GM21423 (cell line): ENCODE data around the gene ADGB.
A peak's percentile ranks its signal among the peaks of the same experiment; 100 is the strongest.
"Not testable (repeated sequence)": the region's sequence is repeated elsewhere in the genome, so short reads cannot be mapped to it uniquely, and the experiment has no call there.

ENCODE experiments used
- ATAC-seq: cut with Tn5 transposase; IDR thresholded peaks from one replicate; pipeline ENCODE4 v1.9.1; 2021; ENCODE audit warnings: mild to moderate bottlenecking, moderate library complexity; ENCODE audit not compliant: unreplicated experiment

Gene ADGB

DNA sequence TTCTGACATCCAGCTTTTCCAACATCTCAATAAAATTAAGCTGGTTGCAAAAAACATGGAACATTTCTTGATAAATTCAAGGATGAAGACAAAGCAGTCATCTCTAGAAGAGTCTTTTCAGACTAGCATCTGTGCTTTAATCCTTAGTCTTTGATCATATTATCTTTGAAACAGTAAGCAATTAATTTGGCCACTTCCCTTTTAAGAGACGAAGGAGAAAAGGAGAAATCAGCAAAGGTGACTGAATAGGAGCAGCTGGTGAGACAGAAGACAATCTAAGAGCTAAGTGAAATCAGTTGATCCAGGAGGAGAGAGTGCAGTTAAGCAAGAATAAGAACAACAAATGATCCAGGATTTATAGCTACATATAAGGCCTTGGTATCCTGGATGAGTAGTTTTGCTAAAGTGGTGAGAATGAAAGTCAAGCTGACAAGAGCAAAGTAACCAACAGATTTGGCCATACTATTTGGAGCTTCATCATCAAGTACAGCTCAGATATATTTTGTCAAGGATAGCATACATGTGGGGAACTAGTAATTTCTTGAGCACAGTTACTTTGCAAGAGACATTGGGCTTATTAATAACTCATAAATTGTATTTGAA is 215.5 kb downstream of the ADGB start:
- no peak for ATAC-seq

DNA sequence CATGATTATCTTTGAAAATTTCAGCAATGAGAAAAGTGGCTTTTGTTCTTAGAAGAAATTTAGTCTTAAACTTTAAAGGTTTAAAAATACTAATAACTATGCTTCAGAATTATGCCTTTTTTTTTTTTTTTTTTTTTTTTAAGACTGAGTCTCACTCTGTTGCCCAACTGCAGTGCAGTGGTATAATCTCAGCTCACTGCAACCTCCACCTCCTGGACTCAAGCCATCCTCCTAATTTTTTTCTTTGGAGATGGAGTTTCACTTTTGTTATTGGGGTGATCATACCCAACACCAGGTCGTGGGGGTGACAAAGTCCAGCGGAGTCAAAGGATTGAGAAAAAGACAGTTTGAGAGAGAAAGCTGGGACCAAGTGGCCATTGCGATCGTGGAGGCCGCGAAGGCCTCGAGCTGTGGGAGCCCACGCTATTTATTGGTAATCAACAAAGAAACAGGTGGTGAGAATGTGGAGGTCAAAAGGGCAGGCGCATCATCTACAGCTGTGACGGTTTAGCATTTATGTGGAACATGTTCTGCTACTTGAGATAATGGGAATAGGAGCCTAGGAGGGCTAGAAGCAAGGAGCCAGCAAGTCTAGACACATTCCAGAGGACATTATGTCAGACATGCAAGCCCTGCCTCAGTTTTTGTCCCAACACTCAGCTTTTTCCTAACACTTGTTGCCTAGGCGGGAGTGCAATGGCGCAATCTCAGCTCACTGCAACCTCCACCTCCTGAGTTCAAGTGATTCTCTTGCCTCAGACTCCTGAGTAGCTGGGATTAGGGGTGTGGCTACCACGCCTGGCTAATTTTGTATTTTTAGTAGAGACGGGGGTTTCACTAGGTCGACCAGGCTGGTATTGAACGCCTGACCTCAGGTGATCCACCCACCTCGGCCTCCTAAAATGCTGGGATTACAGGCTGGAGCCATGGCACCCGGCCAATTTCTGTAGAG is 217.0 kb downstream of the ADGB start:
- not testable (repeated sequence) for ATAC-seq

DNA sequence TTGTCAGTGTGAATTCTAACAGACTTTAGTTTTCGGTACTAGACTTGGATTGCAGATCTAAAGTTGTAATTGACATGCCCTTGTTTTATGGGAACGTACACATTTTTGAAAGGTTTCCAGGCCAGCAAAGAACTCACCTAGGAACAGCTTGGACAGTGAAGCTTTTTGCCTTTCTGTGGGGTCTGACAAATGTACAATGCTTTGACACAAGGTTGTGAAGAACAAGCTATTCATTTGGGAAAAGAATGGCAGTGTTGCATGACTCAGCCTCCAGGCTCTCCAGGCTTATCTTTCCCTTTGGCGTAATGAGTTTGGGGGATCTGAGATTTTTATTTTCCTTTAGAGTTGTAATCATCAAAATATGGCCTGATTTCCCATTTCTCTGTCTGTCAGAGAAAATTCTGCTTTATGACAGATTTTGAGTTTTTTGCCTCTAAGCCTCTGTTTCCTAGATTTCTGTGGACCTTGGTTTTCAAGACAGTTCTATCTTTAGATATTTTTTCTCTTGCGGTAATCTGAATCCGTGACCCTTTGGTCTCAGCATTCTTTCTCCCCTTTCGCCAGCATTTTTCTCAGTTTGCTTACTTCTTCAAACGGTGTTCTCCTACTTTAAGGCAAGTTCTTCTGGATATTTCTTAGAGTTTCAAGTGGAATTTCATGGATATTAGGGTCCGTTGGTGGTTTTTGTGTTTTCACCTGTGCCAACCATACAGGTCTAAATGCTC is 221.0 kb downstream of the ADGB start:
- no peak for ATAC-seq

DNA sequence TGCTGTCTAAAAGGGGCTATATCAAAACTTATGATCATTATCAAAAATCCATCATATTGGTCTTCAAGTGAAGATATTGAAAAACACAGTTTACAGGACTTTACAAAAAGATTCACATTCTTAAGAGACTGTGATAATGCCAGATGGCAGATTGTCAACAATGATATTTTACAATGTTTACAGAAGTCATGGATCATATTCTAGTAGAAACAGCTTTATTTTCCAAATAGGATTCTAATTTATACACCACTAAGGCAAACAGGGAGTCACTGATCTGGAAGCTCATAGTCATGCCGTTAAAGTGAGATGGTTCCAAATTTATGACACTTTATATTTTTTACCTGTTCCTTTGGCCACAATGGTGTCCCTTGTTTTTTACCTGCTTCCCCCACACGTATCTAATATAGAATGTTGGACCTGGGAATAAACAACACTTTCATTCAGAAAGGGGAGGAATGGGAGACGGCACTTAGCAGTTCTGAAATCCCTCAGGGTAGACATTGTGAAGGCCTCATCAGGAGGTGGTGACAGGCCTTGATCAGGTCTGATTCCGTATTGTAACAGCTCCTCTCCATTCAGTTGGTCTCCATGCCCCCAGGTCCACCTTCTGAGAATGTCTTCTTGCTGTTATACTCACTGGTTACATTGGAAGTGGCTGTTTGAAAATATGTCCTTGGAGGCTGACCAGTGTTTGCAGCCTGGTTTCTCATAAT is 228.6 kb downstream of the ADGB start:
- no peak for ATAC-seq

DNA sequence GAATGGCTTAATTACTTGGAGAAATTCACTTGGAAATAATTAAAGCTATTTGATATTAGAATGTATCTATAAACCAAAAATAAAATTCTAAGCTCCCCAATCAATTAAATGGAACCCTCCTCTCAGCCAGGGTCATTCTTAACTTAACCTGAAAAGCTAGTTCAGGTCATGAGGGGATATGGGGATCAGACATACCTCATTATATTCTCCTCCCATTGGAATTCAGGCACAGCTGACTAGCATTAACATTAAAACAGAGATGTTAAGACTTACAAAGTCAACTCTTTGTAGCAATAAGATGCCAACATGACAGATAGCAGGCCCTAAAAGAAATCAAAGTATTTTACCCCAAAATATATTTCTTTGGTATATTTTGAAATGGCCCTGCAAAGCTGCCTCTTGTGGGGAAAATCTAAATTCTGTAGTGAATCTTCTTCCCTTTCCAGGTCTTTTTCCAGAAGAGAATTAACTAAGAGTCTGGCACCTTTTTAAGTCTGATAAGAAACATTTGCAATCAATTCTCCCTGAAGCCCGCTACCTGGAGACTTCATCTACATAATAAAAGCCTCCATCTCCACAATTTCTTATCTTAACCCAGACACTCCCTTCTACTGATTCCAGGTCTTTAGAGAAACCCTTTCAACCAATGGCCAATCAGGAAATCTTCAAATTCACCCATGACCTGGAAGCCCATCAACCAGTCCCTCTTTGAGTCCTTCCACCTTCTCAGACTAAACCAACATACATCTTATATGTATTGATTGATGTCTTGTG is 231.2 kb downstream of the ADGB start:
- no peak for ATAC-seq

DNA sequence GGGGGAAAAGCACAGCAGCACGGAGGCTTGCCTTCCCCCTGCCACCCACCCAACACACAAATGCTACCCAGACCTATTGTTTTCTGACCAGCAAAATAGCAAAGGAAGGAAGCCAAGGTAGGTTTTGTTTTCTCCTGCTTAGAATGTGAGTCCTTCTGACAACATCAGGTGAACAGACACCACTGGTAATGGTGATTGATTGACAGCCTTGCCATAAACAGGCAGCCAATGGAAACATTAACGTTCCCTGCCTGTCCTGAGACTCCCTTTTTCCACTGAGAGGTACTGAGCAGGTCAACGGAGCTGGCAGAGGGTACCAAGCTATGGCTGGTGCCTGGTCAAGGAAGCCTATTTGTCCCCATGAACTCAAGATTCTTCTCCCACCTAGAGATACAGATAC is 234.4 kb downstream of the ADGB start:
- ATAC-seq: no peak

DNA sequence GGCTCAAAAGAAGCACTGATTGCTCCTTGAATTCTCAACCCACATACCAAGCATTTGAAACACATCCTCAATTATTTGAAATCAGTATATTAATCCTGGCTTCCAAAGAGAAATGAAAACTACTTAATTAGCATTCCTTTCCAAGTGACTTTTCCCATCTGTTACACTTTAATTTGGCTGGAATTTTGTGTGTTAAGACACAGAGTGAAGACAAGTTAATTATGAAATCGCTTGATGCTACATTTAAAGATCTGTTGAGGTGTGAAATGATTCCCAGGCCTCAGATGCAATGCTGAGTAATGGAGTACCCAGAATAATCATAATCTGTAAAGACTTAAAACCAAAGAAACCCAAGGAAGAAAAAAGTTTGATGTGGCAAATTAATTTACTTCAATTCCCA is 241.4 kb downstream of the ADGB start:
- no peak for ATAC-seq

DNA sequence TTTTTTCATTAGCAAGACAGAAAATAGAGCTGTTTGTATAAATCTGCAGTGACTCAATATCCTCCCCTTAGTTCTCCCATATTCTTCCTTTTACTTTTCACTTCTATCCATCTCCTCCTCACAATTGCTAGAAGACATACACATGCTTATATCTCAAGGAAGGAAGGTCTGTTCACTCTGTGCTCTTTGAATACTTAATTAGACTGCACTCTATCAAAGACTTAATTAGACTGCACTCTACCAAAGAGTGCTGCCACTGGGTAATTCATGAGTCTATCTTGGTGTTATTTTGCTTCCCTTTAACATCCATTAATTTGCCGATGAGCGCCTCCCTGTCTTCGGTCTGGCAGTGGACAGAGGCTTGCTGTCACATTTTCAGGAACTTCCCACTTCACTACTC is 241.9 kb downstream of the ADGB start:
- no peak for ATAC-seq

DNA sequence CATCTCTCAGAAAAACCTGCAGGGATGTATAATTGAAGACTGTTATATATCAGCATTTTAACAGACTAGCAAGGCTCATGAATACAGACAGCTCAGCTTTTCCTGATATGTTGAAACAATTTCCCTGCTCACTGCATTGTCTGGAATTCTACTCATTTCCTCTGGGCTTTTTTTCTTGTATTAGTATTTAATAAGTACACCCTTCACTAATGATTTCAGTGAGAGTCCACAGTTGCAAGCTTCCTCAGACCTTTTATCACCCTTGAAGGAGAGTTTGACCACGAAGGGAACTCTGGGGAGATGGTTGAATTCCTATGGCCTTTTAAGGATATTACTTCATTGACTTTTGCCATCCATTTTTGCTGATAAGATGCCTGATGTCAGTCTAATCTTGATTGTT is 248.7 kb downstream of the ADGB start:
- no peak for ATAC-seq

DNA sequence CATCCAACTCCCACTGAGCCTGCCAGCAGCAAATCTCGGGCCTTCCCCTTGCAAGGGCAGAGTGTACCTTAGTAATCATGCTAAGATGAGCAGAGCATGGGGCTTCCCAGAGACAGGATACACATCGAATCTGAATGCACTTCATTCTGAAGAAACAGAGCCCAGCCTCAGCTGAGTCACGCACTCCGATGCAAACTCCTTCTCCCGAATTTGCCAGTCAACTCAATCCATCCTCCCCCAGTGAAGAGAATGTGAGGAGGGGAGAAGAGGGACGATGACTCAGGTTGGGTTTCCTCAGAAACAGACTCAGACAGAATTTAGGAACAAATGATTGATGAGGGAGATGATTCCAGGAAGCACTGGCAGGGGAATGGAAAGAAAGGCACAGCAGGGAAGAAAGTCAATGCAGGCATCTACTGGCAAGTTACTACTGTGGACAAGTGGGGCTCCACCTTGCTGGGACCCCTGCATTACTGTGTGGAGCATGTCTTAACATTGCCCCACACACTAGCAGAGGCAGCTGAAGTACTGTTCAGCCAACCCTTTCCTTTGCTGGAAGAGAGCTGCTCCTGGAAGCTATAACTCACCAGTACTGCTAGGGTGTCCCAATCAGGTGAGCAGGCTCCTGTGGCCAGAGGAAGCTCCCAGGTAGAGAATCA is 251.6 kb downstream of the ADGB start:
- no peak for ATAC-seq

DNA sequence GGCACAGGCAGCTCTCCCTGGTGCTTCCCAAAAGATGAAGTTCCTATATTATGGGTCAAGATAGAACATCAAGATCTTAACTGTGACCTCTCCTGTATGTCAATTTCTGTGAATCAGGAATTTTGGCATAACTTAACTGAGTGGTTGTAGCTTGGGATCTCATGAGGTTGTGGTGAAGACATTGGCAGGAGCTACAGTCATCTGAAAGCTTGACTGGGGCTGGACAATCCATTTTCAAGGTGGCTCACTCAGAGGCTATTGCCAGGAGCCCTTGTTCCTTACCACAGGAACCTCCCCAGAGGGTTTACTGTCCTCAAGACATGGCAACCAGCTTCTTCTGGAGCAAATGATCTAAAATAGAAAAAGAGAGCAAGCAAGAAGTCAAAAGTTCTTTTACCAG is 252.2 kb downstream of the ADGB start:
- no peak for ATAC-seq

DNA sequence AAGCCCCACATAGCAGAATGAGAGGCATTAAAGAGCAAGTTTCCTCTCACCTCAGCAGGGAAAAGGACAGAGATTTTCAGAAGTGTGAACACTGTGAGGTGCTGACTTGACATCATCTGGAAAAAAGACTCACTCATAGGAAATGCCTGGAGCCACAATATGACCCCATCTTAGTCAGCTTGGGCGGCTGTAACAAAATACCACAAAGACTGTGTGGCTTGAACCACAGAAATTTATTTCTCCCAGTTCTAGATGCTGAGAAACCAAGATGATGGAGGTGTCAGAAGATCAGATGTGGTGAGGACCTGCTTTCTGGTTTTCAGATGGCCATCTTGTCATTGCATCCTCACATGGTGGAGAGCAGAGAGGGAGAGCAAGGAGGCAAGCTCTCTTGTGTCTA is 253.1 kb downstream of the ADGB start:
- no peak for ATAC-seq

DNA sequence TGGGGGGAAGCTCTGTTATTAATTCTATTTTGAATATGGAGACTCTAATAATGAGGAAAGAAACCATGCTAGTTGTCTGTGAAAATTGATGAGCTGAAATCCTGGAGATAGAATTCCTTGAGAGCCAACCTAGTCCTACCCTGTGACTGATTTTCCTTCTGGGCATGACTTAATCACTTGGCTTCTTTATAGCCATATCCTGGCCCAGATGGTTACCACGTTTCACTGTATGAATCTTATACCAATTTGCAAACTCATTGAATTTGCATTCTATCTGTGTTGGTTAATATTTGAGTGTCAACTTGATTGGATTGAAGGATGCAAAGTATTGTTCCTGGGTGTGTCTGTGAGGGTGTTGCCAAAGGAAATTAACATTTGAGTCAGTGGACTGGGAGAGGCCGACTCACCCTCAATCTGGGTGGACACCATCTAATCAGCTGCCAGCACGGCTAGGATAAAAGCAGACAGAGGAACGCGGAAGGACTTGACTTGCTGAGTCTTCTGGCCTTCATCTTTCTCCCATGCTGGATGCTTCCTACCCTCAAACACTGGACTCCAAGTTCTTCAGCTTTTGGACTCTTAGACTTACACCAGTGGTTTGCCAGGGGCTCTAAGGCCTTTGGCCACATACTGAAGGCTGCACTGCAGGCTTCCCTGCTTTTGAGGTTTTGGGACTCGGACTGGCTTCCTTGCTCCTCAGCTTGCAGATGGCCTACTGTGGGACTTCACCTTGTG is 255.9 kb downstream of the ADGB start:
- ATAC-seq: not testable (repeated sequence)

DNA sequence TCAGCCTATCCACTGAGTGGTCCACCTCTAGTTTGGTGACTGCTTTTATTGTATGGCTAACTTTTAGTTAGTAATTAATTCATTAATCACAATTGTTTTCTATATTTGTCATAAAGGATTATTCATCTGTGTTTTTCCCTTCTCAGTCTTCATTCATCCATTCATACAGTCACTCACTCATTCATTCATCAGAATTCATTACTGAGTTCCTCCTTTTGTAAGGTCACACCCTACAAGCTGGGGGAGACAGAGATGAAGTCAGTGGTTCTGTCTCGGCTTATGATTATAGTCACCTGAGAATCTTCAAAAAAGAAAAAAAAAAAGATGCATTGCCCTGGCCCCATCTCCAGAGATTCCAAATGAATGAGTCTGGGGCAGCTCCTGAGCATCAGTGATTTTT is 257.1 kb downstream of the ADGB start:
- no peak for ATAC-seq

DNA sequence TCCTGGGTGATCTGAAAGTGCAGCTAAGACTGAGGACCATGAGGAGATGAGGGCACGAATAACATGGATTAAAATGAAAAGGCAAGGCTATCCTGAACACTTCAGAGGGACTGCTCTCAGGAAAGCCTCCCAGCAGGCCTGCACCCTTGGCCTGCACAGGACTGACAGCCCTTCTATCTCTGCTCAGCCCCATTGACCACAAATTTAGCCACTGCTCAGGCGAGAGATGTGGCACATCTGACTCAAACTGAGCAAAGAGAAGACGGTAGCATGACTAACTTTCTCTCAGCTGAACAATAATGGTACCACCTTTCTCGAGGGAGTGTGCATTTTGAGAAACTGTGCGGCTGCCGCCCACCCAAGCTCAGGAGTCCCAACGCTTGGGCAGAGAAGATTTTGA is 257.5 kb downstream of the ADGB start:
- peak; percentile 39 for ATAC-seq

DNA sequence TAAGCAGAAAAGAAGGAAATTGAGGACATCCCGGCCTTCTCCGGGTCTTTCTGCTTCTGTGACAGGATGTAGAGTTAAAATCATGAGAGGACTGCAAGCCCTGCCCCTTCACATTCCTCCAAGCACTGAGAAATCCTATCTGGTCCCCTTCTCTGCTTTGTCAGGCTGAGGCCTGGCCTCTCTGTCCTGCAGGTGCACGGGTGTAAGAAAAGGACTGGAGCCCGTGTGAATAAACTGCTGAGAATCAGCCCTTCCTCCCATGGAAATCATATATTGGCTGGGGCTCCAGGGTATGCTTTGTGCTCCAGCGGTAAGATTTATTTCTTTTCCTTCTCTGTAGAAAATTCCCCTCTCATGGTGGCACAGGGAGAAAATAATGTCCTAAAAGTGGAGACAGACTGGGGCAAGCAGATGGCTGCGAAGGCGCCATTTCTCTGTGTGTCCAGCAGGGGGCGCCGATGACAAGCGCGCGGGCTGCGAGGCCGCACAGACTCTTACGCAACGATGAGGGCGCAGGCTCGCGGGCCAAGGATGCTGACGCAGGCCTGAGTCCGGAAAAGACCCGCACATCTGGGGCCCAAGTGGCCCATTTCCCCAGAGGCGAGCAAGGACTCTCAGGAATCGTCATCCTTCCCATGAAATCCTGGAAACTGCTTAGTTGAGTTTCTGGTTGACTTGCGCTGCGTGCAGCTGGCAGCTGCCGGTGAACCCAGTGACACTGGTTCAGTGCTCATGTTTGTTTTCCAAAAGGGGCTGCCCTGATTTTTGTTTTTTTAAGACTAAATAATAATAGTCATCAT is 258.6 kb downstream of the ADGB start:
- peak; percentile 91 for ATAC-seq

DNA sequence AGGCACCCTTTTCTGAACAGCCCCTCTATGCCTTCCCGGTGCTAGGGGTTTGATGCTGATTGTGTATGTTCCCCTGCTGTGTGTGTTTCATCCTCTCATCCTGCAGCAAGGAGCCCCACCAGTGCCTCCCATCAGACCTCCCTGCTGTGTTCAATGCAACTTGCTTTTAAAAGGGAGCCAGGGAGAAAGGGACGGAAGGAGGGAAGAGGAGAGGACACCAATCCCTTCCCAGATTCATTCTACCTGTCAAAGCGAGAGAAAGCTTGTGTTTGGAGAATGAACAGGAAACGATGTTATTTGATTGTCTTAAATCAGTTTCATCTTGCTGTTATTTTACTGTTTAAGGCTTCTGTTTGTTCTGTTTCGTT is 259.2 kb downstream of the ADGB start:
- peak; percentile 17 for ATAC-seq

DNA sequence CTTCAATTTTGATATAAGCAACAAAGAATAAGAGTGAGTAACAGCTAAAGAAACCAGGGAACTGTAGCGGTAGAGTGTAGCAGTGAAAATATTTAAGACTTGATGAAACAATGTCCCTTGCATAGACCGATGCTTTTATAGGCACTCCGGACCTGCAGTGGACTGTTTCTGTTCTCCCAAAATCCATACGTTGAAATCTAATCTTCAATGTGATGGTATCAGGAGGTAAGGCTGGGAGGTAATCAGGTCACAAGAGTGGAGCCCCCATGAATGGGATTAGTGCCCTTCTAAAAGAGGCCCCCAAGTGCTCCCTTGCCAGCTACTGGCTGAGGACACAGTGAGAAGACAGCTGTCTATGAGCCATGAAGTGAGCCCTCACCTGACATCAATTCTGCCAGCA is 260.4 kb downstream of the ADGB start:
- no peak for ATAC-seq
